Calu3 (cell line): ENCODE measurements around the gene MFNG. TPM values are rescaled to one million over a fixed set of nuclear protein-coding genes. Genes with fewer than 3 reads are reported as not detected.

Experiments used
- total RNA-seq: library from RNA; stranded (reverse); gene quantifications from 2 replicates; pipeline ENCODE4 v1.2.3, GENCODE V29; 2022

The MFNG gene
- total RNA-seq, 1 experiment from 2014 or later: 22.1 TPM

Other genes with a start within 250 kb of the MFNG start
- gene RAC2, start 242.1 kb downstream of the MFNG start, total RNA-seq: 21.0 and 24.0 TPM in 2 replicates
- gene CYTH4, start 203.9 kb downstream of the MFNG start, total RNA-seq: 0.38 and 0.59 TPM in 2 replicates
- 1.5 and 2.8 TPM in 2 replicates for gene ELFN2, start 58.9 kb downstream of the MFNG start, total RNA-seq
- 40.5 and 49.2 TPM in 2 replicates for gene CARD10, start 33.0 kb upstream of the MFNG start, total RNA-seq
- gene CDC42EP1, start 74.1 kb upstream of the MFNG start, total RNA-seq: 156 and 162 TPM in 2 replicates
- gene LGALS2, start 93.7 kb upstream of the MFNG start, total RNA-seq: 0.90 and 1.2 TPM in 2 replicates
- gene GGA1, start 122.5 kb upstream of the MFNG start, total RNA-seq: 89.8 and 95.3 TPM in 2 replicates
- 13.0 and 17.6 TPM in 2 replicates for gene SH3BP1, start 153.3 kb upstream of the MFNG start, total RNA-seq
- gene PDXP, start 172.3 kb upstream of the MFNG start, total RNA-seq: 18.4 and 21.4 TPM in 2 replicates
- gene LGALS1, start 189.3 kb upstream of the MFNG start, total RNA-seq: 61.4 and 72.3 TPM in 2 replicates
- 23.7 and 26.8 TPM in 2 replicates for gene NOL12, start 200.0 kb upstream of the MFNG start, total RNA-seq
- gene TRIOBP, start 210.7 kb upstream of the MFNG start, total RNA-seq: 85.3 and 86.5 TPM in 2 replicates